GM19239 (cell line): ENCODE results near the gene FYB1.

Source experiments
- DNase-seq: peaks from one replicate; pipeline ENCODE4 v3.0.0; 2011; ENCODE audit warnings: low spot score; ENCODE audit not compliant: insufficient read length
- FAIRE-seq: peaks from 2 replicates; lab custom pipeline; 2011; peaks lifted over from hg19 to GRCh38; lab: Jason Lieb, UNC

FYB1 gene

DNA sequence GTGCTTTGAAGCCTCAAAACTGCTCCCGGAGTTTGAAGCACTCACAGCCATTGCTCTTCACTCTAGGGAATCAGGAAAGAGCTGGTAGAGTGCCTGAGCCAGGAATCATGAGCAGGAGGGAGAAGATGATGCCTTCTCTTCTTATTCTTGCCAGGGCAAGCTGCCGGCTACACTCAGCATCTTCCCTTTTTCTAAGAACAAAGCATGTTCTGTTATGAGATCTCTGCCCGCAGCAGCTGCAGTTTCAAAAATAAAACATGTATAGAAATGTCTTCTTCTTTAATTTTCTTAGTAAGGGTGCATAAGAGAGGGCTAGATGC, 87.3 kb downstream of the FYB1 start:
- FAIRE-seq: no peak
- no peak for DNase-seq

GRCh38 chr5:39131210-39132127, 87.9 kb downstream of the FYB1 start:
- DNase-seq (no peak), FAIRE-seq (no peak)

GRCh38 chr5:39130716-39131115, 88.6 kb downstream of the FYB1 start:
- no peak for FAIRE-seq
- DNase-seq: no peak

DNA sequence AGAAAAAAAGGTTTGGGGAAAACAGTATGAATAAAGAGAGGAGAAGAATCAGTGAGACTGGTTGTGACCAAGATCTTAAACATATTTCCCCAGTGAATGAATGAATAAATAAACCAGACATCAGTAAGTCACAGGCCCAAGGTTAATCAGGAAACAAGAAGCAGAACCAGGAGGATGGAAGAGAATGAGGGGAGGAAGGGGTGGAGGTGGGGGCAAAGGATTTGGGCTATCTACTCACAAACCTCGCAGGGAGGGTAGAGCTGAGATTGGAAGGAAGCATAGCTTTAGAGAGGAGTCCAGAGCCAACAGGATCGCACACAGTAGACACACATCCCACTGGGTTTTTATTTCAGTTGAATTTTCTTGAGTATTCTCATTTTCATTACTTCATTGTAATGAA, 97.4 kb downstream of the FYB1 start:
- FAIRE-seq: no peak

DNA sequence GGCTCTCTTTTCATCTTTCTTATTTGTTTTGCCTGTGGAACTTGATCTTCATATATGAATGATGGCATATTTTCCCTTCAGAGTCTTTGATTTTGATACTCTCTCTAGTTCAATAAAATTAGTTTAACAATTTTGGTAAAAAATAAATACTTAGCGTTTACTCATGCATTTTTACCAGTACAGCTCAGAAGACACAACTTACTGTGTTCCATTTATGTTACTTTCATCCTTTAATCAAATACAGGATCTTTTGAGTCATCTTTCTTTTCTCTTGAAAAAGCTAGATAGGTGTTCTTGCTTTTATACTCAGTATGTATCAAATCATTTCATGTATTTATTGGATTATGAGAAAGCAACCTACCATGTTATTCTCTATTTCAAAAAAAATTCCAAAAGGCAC, 98.0 kb downstream of the FYB1 start:
- no peak for DNase-seq
- no peak for FAIRE-seq

More for the DNA sequence above, 97.4 kb downstream of the FYB1 start:
- no peak for DNase-seq

DNA sequence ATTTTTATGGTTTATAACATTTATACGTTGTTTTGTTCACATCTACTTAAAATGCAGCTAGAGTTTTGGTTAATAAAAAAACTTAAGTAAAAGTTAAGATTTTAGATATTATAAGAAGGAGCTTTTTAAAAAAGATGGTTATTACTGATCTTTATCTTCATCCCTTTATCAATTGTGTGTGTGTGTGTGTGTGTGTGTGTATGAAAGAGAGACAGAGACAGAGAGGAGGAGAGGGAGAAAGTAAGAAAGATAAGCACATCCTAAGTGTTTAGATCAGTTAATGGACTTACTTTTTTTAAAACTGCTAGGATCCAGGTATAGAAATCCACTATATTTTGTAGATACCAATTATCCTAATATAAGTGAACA, 99.3 kb downstream of the FYB1 start:
- DNase-seq (no peak), FAIRE-seq (no peak)

- FAIRE-seq: no peak
- no peak for DNase-seq
These were observed 99.8 kb downstream of the FYB1 start for GRCh38 chr5:39119404-39120051.

DNA sequence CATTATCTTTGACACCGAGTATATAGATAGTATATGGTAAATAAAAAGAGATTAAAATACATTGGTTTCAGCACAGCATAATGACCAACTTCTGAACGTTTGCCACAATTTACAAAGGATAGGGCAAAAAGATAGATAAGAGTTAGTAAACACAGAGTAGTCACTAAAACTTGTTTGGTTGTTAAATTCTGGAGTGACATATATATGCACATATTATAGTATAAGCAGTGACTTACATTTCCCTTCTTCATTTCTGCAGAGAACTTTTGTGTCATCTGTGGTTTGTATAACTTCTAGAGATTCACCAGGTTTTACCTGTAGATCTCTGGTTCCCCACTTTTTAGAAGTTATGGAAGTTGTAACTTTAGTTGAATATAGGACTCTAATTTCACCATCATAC, 100.7 kb downstream of the FYB1 start:
- FAIRE-seq (no peak), DNase-seq (no peak)

GRCh38 chr5:39117401-39117800, 102.0 kb downstream of the FYB1 start:
- FAIRE-seq (no peak), DNase-seq (no peak)

DNA sequence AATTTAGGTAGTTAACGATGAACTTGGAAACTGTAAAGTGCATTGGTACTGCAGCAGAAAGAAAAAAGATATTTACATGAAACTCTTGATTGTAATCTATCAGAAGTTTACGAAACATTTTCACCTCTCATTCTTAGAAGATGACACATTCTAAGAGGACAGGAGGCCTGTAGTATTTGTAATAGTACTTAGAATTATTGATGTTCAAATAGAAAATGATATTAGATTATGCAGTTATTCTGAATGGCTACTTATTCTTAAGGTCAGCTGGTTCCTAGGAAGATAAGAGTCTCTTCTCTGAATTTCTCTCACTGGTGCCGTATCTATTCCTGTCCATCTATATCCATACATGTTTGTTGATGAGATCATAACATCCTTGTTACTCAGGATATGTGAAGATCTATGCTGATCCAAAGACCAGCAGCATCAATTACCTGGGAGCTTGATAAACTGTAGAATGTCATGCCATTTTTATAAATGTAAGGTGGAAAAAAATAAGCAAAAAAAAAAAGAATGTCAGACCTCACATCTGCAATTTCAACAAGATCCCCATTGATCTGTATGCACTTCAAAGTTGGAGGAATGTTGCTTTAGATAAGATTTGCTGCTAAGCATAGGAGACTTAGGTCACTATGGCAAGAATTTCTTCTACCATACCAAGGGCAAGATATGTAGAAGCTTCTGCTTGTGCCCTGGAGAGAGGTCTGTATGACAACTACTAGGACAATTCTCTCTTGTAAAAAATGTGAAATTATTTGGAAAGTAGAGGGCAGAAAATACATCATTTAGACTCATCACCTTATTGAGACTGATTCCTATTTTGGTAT, 102.8 kb downstream of the FYB1 start:
- no peak for DNase-seq
- no peak for FAIRE-seq

DNA sequence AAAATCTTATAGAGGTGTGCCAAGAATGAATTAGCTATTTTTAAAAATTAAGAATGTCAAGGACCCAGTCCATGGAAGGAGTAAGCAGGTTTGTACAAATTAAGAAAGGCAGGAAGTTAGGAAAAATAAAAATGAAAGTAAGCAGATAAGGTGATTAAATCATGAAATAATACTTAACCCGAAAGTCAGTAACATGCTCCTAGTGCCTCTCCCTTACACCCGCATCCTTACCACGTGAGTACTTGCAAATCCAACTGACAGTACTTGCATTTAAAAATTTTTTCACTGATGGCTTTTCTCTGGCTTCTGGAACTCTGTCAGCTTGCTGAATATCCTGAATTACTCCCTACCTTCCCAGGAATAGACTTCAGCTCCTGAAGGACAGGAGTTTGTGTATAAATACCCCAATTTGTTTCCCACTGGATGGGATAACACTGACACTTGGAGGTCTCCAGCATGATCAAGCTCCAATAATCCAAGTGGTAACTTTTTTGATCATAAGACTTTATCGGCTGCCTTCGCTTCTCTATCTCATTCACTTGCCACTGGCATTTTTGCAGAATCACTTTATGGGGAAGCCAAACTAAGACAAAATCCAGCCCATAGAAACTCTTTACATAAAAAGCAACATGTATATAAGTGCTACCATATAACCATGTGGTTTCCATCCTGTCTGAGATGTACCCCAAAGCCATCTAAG, 103.6 kb downstream of the FYB1 start:
- no peak for FAIRE-seq
- DNase-seq: no peak

DNA sequence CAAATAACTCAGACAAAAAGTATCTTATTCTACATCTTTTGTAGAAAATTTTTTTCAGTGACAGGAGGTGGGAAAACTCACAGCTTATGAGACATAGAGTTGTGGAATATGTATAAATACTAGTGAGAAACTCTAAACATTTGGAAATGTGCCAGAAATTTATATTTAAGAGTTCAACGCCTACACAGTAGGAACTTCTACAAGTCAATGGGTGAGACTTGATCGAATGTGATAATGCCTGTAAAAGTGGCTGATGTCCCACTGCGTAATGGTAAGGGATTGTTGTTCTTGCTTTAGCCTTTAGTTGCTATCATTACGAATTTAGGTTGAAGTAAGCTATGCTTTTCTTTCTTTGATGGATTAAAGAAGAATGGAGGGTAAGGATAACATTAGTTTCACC, 105.2 kb downstream of the FYB1 start:
- DNase-seq: no peak
- FAIRE-seq: no peak

DNA sequence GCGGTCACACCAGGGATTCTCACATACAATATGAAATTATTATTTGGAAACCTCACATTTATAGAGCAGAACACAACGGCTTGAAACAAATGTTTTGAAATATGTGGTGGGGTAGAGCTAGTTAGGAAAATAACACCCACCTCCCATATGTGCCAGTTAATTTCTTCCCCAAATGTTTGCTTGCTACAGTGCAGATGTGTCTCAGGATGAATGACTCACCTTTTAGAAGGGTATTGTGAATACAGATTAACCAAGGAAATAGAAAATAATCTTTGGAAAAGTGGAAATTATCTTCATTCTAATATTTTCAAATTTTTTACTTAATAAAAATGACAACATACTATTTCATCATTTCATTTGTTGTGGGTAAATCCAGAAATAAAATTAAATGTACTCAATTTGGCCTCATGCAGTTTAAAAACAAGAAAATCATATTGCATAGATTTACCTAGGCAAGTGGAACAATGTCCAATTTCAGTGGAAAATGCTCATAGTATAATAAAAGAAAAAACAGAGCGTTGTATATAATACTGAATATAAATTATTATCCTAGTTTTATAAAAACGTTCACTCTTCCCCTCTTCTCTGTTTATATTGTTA, 105.9 kb downstream of the FYB1 start:
- DNase-seq: no peak
- no peak for FAIRE-seq

DNA sequence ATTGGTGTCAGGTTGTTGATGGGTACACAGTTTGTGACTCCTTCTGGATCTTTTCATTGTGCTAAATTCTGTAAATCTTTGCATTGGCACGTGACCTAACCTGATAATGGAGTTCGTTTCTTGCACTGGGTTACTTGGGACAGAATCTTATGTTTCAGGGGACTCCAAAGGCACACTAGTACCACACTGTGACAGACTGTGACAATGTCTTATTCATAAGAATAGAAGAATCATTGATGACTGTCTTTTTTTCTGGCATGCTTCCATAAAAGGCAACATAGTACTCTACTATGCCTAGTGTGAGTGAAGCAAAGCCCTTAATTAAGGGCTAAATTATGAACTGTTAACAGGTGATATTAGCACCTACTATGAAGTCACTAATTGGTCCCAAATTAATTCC, 109.8 kb downstream of the FYB1 start:
- FAIRE-seq (no peak), DNase-seq (no peak)

- FAIRE-seq (no peak), DNase-seq (no peak)
These were observed 110.4 kb downstream of the FYB1 start for GRCh38 chr5:39108987-39109386.

- no peak for FAIRE-seq
- no peak for DNase-seq
These were observed 112.0 kb downstream of the FYB1 start for GRCh38 chr5:39107350-39107749.

DNA sequence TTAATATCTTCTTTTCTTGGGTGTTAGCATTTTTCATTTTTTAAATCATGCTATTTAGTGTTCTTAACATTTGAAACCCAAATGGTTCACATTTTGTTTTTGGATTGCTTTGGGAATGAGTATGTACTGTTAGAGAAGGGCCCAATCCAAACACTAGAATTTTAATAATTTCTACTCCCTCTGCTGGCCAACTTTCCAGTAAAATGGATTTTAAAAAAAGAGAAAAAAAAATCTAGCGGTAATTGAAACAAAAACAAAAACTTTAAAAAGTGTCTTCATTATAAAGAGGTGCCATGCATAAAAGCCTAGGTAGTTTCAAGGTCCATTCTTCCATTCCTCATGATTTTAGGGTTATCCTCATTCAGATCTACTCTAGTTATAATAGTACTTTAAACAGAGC, 113.0 kb downstream of the FYB1 start:
- no peak for FAIRE-seq

DNA sequence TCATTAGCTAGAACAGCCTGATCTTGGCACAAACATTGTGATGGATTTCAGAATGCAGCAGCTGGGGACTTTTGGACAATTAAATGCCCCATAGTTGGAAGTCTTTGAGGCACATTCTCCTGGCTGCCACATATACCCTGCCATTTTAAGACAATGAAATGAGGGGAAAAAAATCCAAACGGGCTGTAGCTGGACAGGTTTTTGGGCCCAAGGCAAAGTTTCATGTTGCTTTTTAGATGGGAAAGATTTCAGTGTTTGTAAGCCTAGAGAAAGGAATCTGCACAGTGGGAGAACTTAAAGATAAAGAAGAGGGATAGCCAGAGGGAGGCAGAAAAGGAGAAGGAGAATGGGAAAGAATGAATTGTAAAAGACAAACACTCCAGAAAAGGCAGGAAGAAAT, 115.1 kb downstream of the FYB1 start:
- DNase-seq (no peak), FAIRE-seq (no peak)

More for the DNA sequence above, 113.0 kb downstream of the FYB1 start:
- DNase-seq: no peak

DNA sequence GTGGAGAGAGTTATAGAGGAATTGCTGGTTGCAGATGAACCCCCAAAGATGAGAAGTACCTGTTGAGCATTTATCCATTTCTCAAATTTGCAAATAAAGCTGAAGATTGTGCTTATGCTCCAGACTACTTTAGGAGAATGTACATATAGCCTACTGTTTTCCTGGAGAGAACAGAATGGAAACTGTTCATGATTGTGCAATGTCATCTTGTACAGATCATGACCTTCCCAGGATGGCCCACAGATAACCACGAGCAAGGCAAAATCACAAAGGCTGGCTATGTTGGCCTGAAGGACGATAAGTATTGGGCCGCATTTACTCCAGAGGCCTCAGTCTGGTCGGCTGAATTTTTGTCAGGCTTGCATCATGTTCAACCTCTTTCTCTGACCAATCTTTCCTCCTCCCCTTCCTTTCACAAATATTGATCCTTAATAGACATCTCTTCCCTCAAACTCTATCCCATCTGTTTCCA, 116.6 kb downstream of the FYB1 start:
- FAIRE-seq: no peak
- no peak for DNase-seq

- DNase-seq (no peak), FAIRE-seq (no peak)
These were observed 118.4 kb downstream of the FYB1 start for GRCh38 chr5:39100851-39101396.
